A172 (cell line): ENCODE data around the gene NDRG4. TPM values are rescaled to one million over a fixed set of nuclear protein-coding genes. Genes with fewer than 3 reads are reported as not detected.

Experiments used
- DNase-seq: peaks from one replicate; pipeline ENCODE4 v3.0.0-alpha.2; 2015; ENCODE audit warnings: low spot score
- total RNA-seq: library from RNA; depleted of rRNA; stranded (reverse); fragments of >200 nt; shearing (Covaris generic); gene quantifications from 2 replicates; pipeline ENCODE4 v1.2.3, GENCODE V29; 2014

Gene NDRG4
- total RNA-seq, 1 experiment from 2014 or later = 27.6 TPM

- no peak for DNase-seq
Measured at GRCh38 chr16:58509256-58510096, 9.5 kb downstream of the NDRG4 start.

GRCh38 chr16:58510097-58510775, 10.3 kb downstream of the NDRG4 start:
- no peak for DNase-seq

GRCh38 chr16:58510776-58511628, 11.1 kb downstream of the NDRG4 start:
- no peak for DNase-seq

- DNase-seq = peak; percentile 63
Measured at GRCh38 chr16:58511933-58512815, 12.2 kb downstream of the NDRG4 start.

- DNase-seq = no peak
Measured at GRCh38 chr16:58513874-58514273, 13.9 kb downstream of the NDRG4 start.

GRCh38 chr16:58515125-58515870, 15.4 kb downstream of the NDRG4 start, which contains the start of gene SETD6:
Gene SETD6, plus strand, starts transcription at chr16:58515517. Its CDS starts 21 bp downstream, at chr16:58515538.
- DNase-seq = peak; percentile 59

GRCh38 chr16:58515871-58516767, 16.2 kb downstream of the NDRG4 start:
- no peak for DNase-seq

- no peak for DNase-seq
Measured at GRCh38 chr16:58516768-58517107, 16.8 kb downstream of the NDRG4 start.

GRCh38 chr16:58518083-58518979, 18.4 kb downstream of the NDRG4 start:
- no peak for DNase-seq

- no peak for DNase-seq
Measured at GRCh38 chr16:58518980-58519368, 19.0 kb downstream of the NDRG4 start.

GRCh38 chr16:58519707-58520106, 19.8 kb downstream of the NDRG4 start:
- DNase-seq = no peak

- no peak for DNase-seq
Measured at GRCh38 chr16:58530179-58530578, 30.2 kb downstream of the NDRG4 start.

GRCh38 chr16:58532414-58532813, 32.5 kb downstream of the NDRG4 start:
- no peak for DNase-seq

- no peak for DNase-seq
Measured at GRCh38 chr16:58533751-58534470, 34.0 kb downstream of the NDRG4 start.

- DNase-seq = no peak
Measured at GRCh38 chr16:58535100-58535499, 35.2 kb downstream of the NDRG4 start.

GRCh38 chr16:58536278-58536677, 36.3 kb downstream of the NDRG4 start:
- DNase-seq = no peak

GRCh38 chr16:58537124-58537906, 37.4 kb downstream of the NDRG4 start:
- DNase-seq = no peak
